ENCODE results near the gene PPP1R8.

- TF ChIP-seq POLR2A (IDR thresholded peaks at IDR 0.05) (no peak), POLR2AphosphoS5 (IDR thresholded peaks at IDR 0.05) (no peak)
- TF ChIP-seq, protein P1, sequence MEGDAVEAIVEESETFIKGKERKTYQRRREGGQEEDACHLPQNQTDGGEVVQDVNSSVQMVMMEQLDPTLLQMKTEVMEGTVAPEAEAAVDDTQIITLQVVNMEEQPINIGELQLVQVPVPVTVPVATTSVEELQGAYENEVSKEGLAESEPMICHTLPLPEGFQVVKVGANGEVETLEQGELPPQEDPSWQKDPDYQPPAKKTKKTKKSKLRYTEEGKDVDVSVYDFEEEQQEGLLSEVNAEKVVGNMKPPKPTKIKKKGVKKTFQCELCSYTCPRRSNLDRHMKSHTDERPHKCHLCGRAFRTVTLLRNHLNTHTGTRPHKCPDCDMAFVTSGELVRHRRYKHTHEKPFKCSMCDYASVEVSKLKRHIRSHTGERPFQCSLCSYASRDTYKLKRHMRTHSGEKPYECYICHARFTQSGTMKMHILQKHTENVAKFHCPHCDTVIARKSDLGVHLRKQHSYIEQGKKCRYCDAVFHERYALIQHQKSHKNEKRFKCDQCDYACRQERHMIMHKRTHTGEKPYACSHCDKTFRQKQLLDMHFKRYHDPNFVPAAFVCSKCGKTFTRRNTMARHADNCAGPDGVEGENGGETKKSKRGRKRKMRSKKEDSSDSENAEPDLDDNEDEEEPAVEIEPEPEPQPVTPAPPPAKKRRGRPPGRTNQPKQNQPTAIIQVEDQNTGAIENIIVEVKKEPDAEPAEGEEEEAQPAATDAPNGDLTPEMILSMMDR (IDR thresholded peaks at IDR 0.05), result no peak
Observed at GRCh38 chr1:27835046-27835445, 4.5 kb downstream of the PPP1R8 start.

Data from breast epithelium (tissue), 3 donors.